ENCODE measurements around the gene NAA35.
"Not testable (repeated sequence)": the region's sequence is repeated elsewhere in the genome, so short reads cannot be mapped to it uniquely, and the experiment has no call there.

The NAA35 gene

GRCh38 chr9:85940832-85941621 is at the start of gene NAA35:
TSS of gene NAA35 (plus strand) at chr9:85941146. CDS start at chr9:85942160, 1,014 bp downstream.
- DNase-seq (ENCODE audit: low read depth): peak; percentile 98

- DNase-seq (ENCODE audit: low read depth): no peak
These were observed 48.5 kb upstream of the NAA35 start for GRCh38 chr9:85892401-85892800.

- DNase-seq (ENCODE audit: low read depth): no peak
These were observed 45.3 kb upstream of the NAA35 start for GRCh38 chr9:85895685-85896084.

- no peak for DNase-seq (ENCODE audit: low read depth)
These were observed 43.1 kb upstream of the NAA35 start for GRCh38 chr9:85897848-85898247.

GRCh38 chr9:85898332-85898731 is 42.6 kb upstream of the NAA35 start:
- no peak for DNase-seq (ENCODE audit: low read depth)

GRCh38 chr9:85899388-85899787 is 41.6 kb upstream of the NAA35 start:
- no peak for DNase-seq (ENCODE audit: low read depth)

GRCh38 chr9:85900504-85901201 is 40.3 kb upstream of the NAA35 start:
- peak; percentile 1 for DNase-seq (ENCODE audit: low read depth)

GRCh38 chr9:85904975-85905374 is 36.0 kb upstream of the NAA35 start:
- DNase-seq (ENCODE audit: low read depth): no peak

- DNase-seq (ENCODE audit: low read depth): no peak
These were observed 35.0 kb upstream of the NAA35 start for GRCh38 chr9:85905957-85906356.

- no peak for DNase-seq (ENCODE audit: low read depth)
These were observed 31.6 kb upstream of the NAA35 start for GRCh38 chr9:85909390-85909789.

GRCh38 chr9:85914108-85914507 is 26.8 kb upstream of the NAA35 start:
- no peak for DNase-seq (ENCODE audit: low read depth)

- DNase-seq (ENCODE audit: low read depth): no peak
These were observed 23.2 kb upstream of the NAA35 start for GRCh38 chr9:85917756-85918155.

GRCh38 chr9:85925493-85925892 is 15.5 kb upstream of the NAA35 start:
- DNase-seq (ENCODE audit: low read depth): no peak

GRCh38 chr9:85927076-85927475 is 13.9 kb upstream of the NAA35 start:
- no peak for DNase-seq (ENCODE audit: low read depth)

- no peak for DNase-seq (ENCODE audit: low read depth)
These were observed 9.5 kb upstream of the NAA35 start for GRCh38 chr9:85931495-85931894.

- not testable (repeated sequence) for DNase-seq (ENCODE audit: low read depth)
These were observed 5.0 kb upstream of the NAA35 start for GRCh38 chr9:85935950-85936349.

- DNase-seq (ENCODE audit: low read depth): no peak
These were observed 593 bp upstream of the NAA35 start for GRCh38 chr9:85940275-85940831.

- DNase-seq (ENCODE audit: low read depth): no peak
These were observed 635 bp downstream of the NAA35 start for GRCh38 chr9:85941622-85941940.

- no peak for DNase-seq (ENCODE audit: low read depth)
These were observed 1.3 kb downstream of the NAA35 start for GRCh38 chr9:85941966-85942912.

GRCh38 chr9:85942913-85943709 is 2.2 kb downstream of the NAA35 start:
- DNase-seq (ENCODE audit: low read depth): no peak

- no peak for DNase-seq (ENCODE audit: low read depth)
These were observed 2.9 kb downstream of the NAA35 start for GRCh38 chr9:85943757-85944430.

All from T-helper 22 cell (primary cell).